ENCODE measurements around the gene NDFIP2.

Gene NDFIP2

GRCh38 chr13:79480954-79481684 lies at the start of gene NDFIP2:
NDFIP2 (plus strand) TSS chr13:79481155; CDS start chr13:79481204, 49 bp downstream.
- Histone ChIP-seq H3K27me3 (peaks cover 7% of the 10 kb centered on the region; the same call in 1 of the 2 replicates), H4K20me1 (no peaks in the 10 kb centered on the region), H3K9me3 (peaks cover 17% of the 10 kb centered on the region), H3K27ac (no peak within 1 kb of the TSS), H3K36me3 (no peaks in the 10 kb centered on the region), H3K4me3 (peak within 1 kb of the TSS; percentile 37), H3K4me2 (peak within 1 kb of the TSS; percentile 40; the same call in 1 of the 2 replicates), H3K4me1 (peaks cover 6% of the 10 kb centered on the region), H3K9ac (no peak within 1 kb of the TSS)
- no peak for TF ChIP-seq Cebpa-rat (IDR thresholded peaks at IDR 0.05)

- H4K20me1 ChIP-seq: no peaks in the 10 kb centered on the region
- peaks cover 16% of the 10 kb centered on the region for H3K9me3 ChIP-seq
- peaks cover 26% of the 10 kb centered on the region for H3K4me1 ChIP-seq
- H3K4me3 ChIP-seq: no peak overlapping the region
- H3K27ac ChIP-seq: no peak overlapping the region
- no peak overlapping the region for H3K4me2 ChIP-seq
- H3K27me3 ChIP-seq: no peaks in the 10 kb centered on the region
- no peak overlapping the region for H3K9ac ChIP-seq
- no peak for TF ChIP-seq Cebpa-rat (IDR thresholded peaks at IDR 0.05)
- H3K36me3 ChIP-seq: no peaks in the 10 kb centered on the region
Measured at GRCh38 chr13:79432086-79432485, 48.9 kb upstream of the NDFIP2 start.

- no peak for TF ChIP-seq Cebpa-rat (IDR thresholded peaks at IDR 0.05)
- H3K4me1 ChIP-seq: peaks cover 17% of the 10 kb centered on the region
- H3K27me3 ChIP-seq: no peaks in the 10 kb centered on the region
- no peak overlapping the region for H3K4me2 ChIP-seq
- H3K27ac ChIP-seq: no peak overlapping the region
- peaks cover 16% of the 10 kb centered on the region for H3K9me3 ChIP-seq
- H4K20me1 ChIP-seq: no peaks in the 10 kb centered on the region
- no peak overlapping the region for H3K9ac ChIP-seq
- no peak overlapping the region for H3K4me3 ChIP-seq
- H3K36me3 ChIP-seq: no peaks in the 10 kb centered on the region
Measured at GRCh38 chr13:79432992-79433391, 48.0 kb upstream of the NDFIP2 start.

- H3K9me3 ChIP-seq: peaks cover 16% of the 10 kb centered on the region
- H3K27ac ChIP-seq: no peak overlapping the region
- no peaks in the 10 kb centered on the region for H3K36me3 ChIP-seq
- H3K4me1 ChIP-seq: peaks cover 1% of the 10 kb centered on the region; the same call in 1 of the 2 replicates
- TF ChIP-seq Cebpa-rat (IDR thresholded peaks at IDR 0.05): no peak
- no peaks in the 10 kb centered on the region for H4K20me1 ChIP-seq
- no peak overlapping the region for H3K4me3 ChIP-seq
- no peak overlapping the region for H3K9ac ChIP-seq
- no peak overlapping the region for H3K4me2 ChIP-seq
- no peaks in the 10 kb centered on the region for H3K27me3 ChIP-seq
Measured at GRCh38 chr13:79434556-79434955, 46.4 kb upstream of the NDFIP2 start.

- peaks cover 16% of the 10 kb centered on the region for H3K9me3 ChIP-seq
- no peak overlapping the region for H3K4me2 ChIP-seq
- H4K20me1 ChIP-seq: no peaks in the 10 kb centered on the region
- H3K27me3 ChIP-seq: no peaks in the 10 kb centered on the region
- H3K36me3 ChIP-seq: no peaks in the 10 kb centered on the region
- no peak overlapping the region for H3K27ac ChIP-seq
- no peak overlapping the region for H3K9ac ChIP-seq
- no peak overlapping the region for H3K4me3 ChIP-seq
- TF ChIP-seq Cebpa-rat (IDR thresholded peaks at IDR 0.05): no peak
- no peaks in the 10 kb centered on the region for H3K4me1 ChIP-seq
Measured at GRCh38 chr13:79435561-79435990, 45.4 kb upstream of the NDFIP2 start.

GRCh38 chr13:79439275-79439674 lies 41.7 kb upstream of the NDFIP2 start:
- no peak overlapping the region for H3K27ac ChIP-seq
- H4K20me1 ChIP-seq: no peaks in the 10 kb centered on the region
- no peak overlapping the region for H3K4me3 ChIP-seq
- H3K9me3 ChIP-seq: no peaks in the 10 kb centered on the region
- H3K36me3 ChIP-seq: no peaks in the 10 kb centered on the region
- no peak for TF ChIP-seq Cebpa-rat (IDR thresholded peaks at IDR 0.05)
- H3K9ac ChIP-seq: no peak overlapping the region
- no peaks in the 10 kb centered on the region for H3K27me3 ChIP-seq
- no peak overlapping the region for H3K4me2 ChIP-seq
- no peaks in the 10 kb centered on the region for H3K4me1 ChIP-seq

GRCh38 chr13:79440958-79441528 lies 39.9 kb upstream of the NDFIP2 start:
- Histone ChIP-seq H3K36me3 (no peaks in the 10 kb centered on the region), H3K9me3 (peaks cover 2% of the 10 kb centered on the region; the same call in 1 of the 2 replicates), H3K4me2 (no peak overlapping the region), H3K4me3 (no peak overlapping the region), H3K27ac (no peak overlapping the region), H4K20me1 (no peaks in the 10 kb centered on the region), H3K4me1 (no peaks in the 10 kb centered on the region), H3K27me3 (no peaks in the 10 kb centered on the region), H3K9ac (no peak overlapping the region)
- TF ChIP-seq Cebpa-rat (IDR thresholded peaks at IDR 0.05): no peak

GRCh38 chr13:79442221-79442620 lies 38.7 kb upstream of the NDFIP2 start:
- Histone ChIP-seq H3K9ac (no peak overlapping the region), H3K4me1 (no peaks in the 10 kb centered on the region), H3K9me3 (peaks cover 6% of the 10 kb centered on the region; the same call in 1 of the 2 replicates), H3K27me3 (no peaks in the 10 kb centered on the region), H3K27ac (no peak overlapping the region), H3K4me3 (no peak overlapping the region), H3K36me3 (no peaks in the 10 kb centered on the region), H3K4me2 (no peak overlapping the region), H4K20me1 (no peaks in the 10 kb centered on the region)
- no peak for TF ChIP-seq Cebpa-rat (IDR thresholded peaks at IDR 0.05)

- no peaks in the 10 kb centered on the region for H3K36me3 ChIP-seq
- H3K4me3 ChIP-seq: no peak overlapping the region
- peaks cover 2% of the 10 kb centered on the region for H3K4me1 ChIP-seq
- H3K27me3 ChIP-seq: no peaks in the 10 kb centered on the region
- H3K9me3 ChIP-seq: peaks cover 9% of the 10 kb centered on the region; the same call in 1 of the 2 replicates
- TF ChIP-seq Cebpa-rat (IDR thresholded peaks at IDR 0.05): no peak
- H4K20me1 ChIP-seq: no peaks in the 10 kb centered on the region
- H3K4me2 ChIP-seq: no peak overlapping the region
- H3K9ac ChIP-seq: no peak overlapping the region
- H3K27ac ChIP-seq: no peak overlapping the region
Measured at GRCh38 chr13:79442706-79443105, 38.2 kb upstream of the NDFIP2 start.

- H3K4me1 ChIP-seq: peaks cover 22% of the 10 kb centered on the region
- peaks cover 18% of the 10 kb centered on the region; the same call in 1 of the 2 replicates for H3K9me3 ChIP-seq
Measured at GRCh38 chr13:79445968-79446645, 34.8 kb upstream of the NDFIP2 start.

More at GRCh38 chr13:79445968-79446645, 34.8 kb upstream of the NDFIP2 start:
- Histone ChIP-seq H3K9ac (no peak overlapping the region), H3K4me3 (no peak overlapping the region), H3K4me2 (no peak overlapping the region), H3K27me3 (no peaks in the 10 kb centered on the region), H3K27ac (no peak overlapping the region), H3K36me3 (no peaks in the 10 kb centered on the region), H4K20me1 (no peaks in the 10 kb centered on the region)
- no peak for TF ChIP-seq Cebpa-rat (IDR thresholded peaks at IDR 0.05)
